ENCODE measurements around the gene AP3B1. TPM values are rescaled to one million over a fixed set of nuclear protein-coding genes. Genes with fewer than 3 reads are reported as not detected.

Gene AP3B1
- total and polyA plus RNA-seq, 2 donors (not counting 3 experiments of a cell fraction or from before 2014, with no cell fraction given) = 31.6 to 46.7 TPM

DNA sequence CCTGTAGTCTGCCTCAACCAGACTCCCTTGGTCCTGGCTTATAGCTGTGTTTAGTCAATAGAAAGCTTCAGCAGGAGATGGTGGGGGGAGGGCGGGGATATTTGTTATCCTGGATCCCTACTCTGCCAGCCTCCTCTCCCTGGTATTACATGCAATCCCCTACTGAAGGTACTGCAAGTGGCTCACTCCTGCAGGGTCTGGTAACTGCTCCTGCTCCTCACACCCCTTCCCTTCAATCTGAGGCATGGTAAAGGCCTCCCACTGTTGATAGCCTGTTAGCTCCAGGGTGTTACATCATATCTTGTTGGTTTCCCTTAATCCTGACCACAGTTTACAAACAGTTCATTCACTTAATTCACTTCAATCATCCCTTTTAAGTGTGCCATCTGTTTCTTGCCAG lies 137.5 kb downstream of the AP3B1 start:
- no peaks in the 10 kb centered on the region for H3K9me3 ChIP-seq (replicated peaks; ENCODE audit: control insufficient read depth, insufficient read depth, low read length)
- H3K9ac ChIP-seq (replicated peaks; ENCODE audit: extremely low read depth, insufficient read depth, low read length) = no peak overlapping the region
- H3K4me2 ChIP-seq (ENCODE audit: insufficient read depth, low read length) = no peak overlapping the region
- FAIRE-seq = no peak
- dilution Hi-C loops (cut with MboI; ENCODE audit: extremely low pct_ligation_motif_present, low sequenced_read_pairs) (no loop called here), intact Hi-C loops (cut with micrococcal nuclease) (loop anchor here (10.0 kb wide), 1 partner anchor 1292 kb away; no protein-coding TSS in a partner anchor)
- H3K4me3 ChIP-seq (replicated peaks in 1 of 3; ENCODE audit: insufficient read depth in 1 of 3, low read depth in 1 of 3, low read length in 3 of 3) = no peak overlapping the region
- no peaks in the 10 kb centered on the region for H3K79me2 ChIP-seq (ENCODE audit: control insufficient read depth, insufficient read depth, low read length)
- H3K4me1 ChIP-seq (ENCODE audit: control insufficient read depth, extremely low read depth, insufficient read depth, low read length) = no peaks in the 10 kb centered on the region
- no peaks in the 10 kb centered on the region for H3K9me1 ChIP-seq (replicated peaks; ENCODE audit: control insufficient read depth, extremely low read depth, insufficient read depth, low read length)
- H2AFZ ChIP-seq (ENCODE audit: low read depth, low read length) = no peak overlapping the region
- H4K20me1 ChIP-seq (replicated peaks; ENCODE audit: control insufficient read depth, extremely low read depth, insufficient read depth, low read length) = no peaks in the 10 kb centered on the region
- ChIA-PET POLR2A (no interaction called here), CTCF (no interaction called here)
- TF ChIP-seq POLR2AphosphoS5 (IDR thresholded peaks at IDR 0.05; ENCODE audit: insufficient read depth, low read depth, low read length) = no peak
- TF ChIP-seq GATA2 (IDR thresholded peaks at IDR 0.05; ENCODE audit: insufficient read depth, insufficient read length, low read depth, low read length) = no peak
- no peak for TF ChIP-seq MYC (IDR thresholded peaks at IDR 0.05; ENCODE audit: low read depth, low read length)
- no peak for TF ChIP-seq JUN (IDR thresholded peaks at IDR 0.05; ENCODE audit: borderline replicate concordance, insufficient read depth, insufficient read length, low read depth)
- TF ChIP-seq, protein P1, sequence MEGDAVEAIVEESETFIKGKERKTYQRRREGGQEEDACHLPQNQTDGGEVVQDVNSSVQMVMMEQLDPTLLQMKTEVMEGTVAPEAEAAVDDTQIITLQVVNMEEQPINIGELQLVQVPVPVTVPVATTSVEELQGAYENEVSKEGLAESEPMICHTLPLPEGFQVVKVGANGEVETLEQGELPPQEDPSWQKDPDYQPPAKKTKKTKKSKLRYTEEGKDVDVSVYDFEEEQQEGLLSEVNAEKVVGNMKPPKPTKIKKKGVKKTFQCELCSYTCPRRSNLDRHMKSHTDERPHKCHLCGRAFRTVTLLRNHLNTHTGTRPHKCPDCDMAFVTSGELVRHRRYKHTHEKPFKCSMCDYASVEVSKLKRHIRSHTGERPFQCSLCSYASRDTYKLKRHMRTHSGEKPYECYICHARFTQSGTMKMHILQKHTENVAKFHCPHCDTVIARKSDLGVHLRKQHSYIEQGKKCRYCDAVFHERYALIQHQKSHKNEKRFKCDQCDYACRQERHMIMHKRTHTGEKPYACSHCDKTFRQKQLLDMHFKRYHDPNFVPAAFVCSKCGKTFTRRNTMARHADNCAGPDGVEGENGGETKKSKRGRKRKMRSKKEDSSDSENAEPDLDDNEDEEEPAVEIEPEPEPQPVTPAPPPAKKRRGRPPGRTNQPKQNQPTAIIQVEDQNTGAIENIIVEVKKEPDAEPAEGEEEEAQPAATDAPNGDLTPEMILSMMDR (IDR thresholded peaks at IDR 0.05; ENCODE audit: extremely low read depth in 1 of 2, insufficient read depth in 1 of 2, low read depth in 1 of 2, low read length in 2 of 2) = no peak
- no peak for TF ChIP-seq EZH2 (IDR thresholded peaks at IDR 0.05; ENCODE audit: borderline replicate concordance, low read depth, low read length, severe bottlenecking)
- no peak overlapping the region for H3K27ac ChIP-seq (ENCODE audit: insufficient read depth, low read depth, low read length)
- BruUV-seq (replicated peaks) = no TSS peak
- DNase-seq (ENCODE audit: low read depth, low spot score) = no peak
- no peaks in the 10 kb centered on the region for H3K27me3 ChIP-seq (ENCODE audit: control insufficient read depth in 2 of 2, insufficient read depth in 2 of 2, low read length in 2 of 2)
- peaks cover 0 to 7% of the 10 kb centered on the region in 2 experiments for H3K36me3 ChIP-seq (ENCODE audit: control insufficient read depth in 2 of 2, extremely low read depth in 1 of 2, insufficient read depth in 2 of 2, low read length in 2 of 2)

Measured in endothelial cell of umbilical vein (primary cell).